B cell (primary cell): Measurements from ENCODE around the gene CATSPERB.

Experiments
- CTCF ChIP-seq: fragments of 200-600 bp; IDR thresholded peaks from one replicate; pipeline ENCODE4 v1.8.0; 2022; ENCODE audit warnings: antibody characterized with exemption, mild to moderate bottlenecking
- EZH2 ChIP-seq: IDR thresholded peaks from 2 replicates; pipeline ENCODE4 v1.6.1; 2012; ENCODE audit warnings: borderline replicate concordance, low read depth, mild to moderate bottlenecking, moderate library complexity, low read length; ENCODE audit not compliant: insufficient read depth, poor library complexity, severe bottlenecking

DNA sequence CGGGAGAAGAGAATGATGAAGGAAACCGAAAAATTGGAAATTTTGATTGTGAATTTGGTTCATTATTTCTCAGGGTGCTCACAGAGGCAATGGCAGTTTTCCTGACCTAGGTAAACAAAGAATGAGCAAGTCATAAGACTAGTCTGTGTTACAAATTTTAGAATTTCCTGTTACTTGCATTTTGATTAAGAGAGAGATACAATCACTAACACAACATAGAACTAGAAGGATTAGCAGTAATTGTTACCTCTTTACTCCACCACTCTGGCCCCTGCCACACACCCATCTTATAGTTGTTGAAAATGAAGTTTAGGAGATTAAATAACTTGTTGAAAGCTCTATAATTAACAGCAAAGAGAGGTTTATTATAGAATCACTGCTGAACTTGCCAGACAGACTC, 62.0 kb downstream of the CATSPERB start:
- TF ChIP-seq CTCF (no peak), EZH2 (no peak)
